DMS53 (cell line): ENCODE results near the gene ABCB7.
"Not testable (repeated sequence)": the region's sequence is repeated elsewhere in the genome, so short reads cannot be mapped to it uniquely, and the experiment has no call there.

ENCODE experiments used
- DNase-seq: peaks from one replicate; lab custom pipeline; 2025; lab: John Stamatoyannopoulos, UW

The ABCB7 gene

DNA sequence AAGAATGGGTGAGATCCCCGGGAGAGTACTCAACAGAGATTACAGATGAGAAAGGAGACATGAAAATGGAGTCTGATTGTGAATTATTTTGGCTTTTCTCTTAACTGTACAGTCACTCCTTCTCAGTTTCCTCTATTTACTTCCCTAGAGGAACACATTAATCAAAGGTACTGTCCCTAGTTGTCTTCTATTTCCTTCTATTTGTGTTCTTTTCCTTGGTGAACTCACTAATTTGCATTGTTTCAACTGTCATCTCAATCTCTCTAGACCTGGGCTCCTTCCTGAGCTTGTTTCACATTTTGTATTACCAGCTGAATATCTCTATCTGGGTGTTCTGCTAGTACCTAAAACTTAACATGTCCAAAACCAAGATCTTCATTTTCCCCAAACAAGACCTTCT, 59.8 kb downstream of the ABCB7 start:
- no peak for DNase-seq

DNA sequence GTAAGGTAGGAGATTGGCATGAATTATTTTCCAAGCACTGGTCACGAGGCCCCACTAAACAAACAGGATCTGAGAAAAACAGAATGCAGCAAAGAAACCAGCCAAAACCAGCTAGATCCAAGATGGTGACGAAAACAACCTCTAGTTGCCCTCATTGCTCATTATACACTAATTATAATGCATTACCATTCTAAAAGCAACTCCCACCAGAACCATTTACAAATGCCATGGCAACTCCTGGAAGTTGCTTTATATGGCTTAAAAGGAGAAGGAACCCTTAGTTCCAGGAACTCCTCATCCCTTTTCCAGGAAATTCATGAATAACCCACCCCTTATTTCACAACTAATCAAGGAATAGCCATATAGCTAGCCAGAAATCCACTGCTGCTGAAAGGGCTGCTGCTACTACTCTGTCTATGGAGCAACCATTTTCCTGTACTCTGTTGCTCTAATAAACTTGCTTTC, 69.3 kb downstream of the ABCB7 start:
- DNase-seq = peak; percentile 69

DNA sequence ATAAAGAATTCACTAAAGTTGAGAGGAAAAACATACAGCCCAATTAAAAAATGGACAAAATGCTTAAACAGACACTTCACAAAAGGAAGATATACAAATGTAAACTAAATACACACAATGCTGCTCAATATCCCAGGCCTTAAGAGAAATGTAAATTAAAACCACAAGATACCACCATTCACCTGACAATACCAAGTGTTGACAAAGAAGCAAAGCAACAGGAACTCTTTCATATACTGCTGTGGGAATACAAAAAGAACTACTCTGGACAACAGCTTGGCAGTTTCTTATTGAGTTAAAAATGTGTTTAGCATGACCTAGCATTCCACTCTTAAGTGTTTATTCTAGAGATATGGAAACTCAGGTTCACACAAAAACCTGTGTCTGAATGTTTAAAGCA, 71.3 kb downstream of the ABCB7 start:
- no peak for DNase-seq

DNA sequence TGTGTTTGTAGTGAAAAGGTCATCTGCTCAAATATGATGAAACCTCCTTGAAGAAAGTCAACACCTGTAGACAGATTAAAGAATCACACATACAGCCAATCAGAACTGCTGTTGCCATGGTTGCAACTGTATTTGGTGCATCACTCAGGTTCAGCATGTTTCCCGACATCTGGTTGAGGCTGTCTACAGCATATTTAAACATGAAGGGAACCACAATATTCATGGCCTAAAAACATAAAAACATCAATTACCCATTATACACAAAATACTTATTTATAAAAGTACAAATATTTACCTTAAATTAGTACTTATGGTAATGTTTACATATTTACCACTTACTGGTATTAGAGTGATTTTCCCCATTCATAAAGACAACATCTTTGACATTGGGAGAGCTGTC, 79.7 kb downstream of the ABCB7 start:
- peak; percentile 52 for DNase-seq

DNA sequence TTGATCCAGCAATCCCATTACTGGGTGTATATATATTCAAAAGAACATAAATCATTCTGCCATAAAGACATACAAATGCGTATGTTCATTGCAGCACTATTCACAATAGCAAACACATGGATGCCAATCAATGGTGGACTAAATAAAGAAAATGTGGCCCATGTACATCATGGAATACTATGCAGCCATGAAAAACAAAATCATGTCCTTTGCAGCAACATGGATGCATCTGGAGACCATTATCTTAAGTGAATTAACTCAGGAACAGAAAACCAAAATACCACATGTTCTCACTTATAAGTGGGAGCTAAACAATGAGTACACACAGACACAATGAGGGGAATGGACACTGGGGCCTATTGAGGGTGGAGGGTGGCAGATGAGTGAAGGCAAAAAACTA, 81.6 kb downstream of the ABCB7 start:
- DNase-seq = no peak

DNA sequence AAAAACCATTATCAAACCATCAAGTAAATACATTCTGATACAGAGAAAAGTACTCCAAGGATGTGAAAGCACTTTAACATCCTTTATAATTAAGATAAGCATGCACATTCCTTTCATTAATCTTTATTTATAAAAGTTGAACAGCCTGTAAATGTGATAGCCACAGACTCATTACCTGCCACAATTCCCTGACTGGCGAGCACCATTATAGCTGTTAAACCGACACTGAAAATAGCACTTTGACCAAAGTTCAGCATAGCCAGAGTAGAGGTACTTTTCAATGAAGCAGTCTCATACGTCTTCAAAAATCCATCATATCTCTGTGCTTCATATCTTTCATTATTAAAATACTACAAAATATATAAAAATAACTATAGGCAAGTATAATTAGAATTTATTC, 84.7 kb downstream of the ABCB7 start:
- DNase-seq = no peak

DNA sequence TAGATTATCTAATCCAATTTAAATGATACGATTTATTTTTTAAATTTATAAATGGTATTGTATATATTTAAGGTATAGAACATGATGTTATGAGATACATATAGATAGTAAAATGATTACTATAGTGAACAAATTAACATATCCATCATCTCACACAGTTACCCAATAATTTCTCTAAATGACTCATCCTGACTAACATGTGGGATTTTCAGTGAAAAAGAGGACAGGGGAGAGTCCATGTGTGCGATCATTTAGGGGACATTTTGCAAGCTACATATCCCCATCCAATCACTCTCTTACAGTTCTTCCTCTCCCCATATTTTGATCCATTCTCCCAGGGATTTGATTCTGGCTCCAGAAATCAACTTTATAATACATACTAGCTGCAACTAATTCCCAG, 88.2 kb downstream of the ABCB7 start:
- no peak for DNase-seq

DNA sequence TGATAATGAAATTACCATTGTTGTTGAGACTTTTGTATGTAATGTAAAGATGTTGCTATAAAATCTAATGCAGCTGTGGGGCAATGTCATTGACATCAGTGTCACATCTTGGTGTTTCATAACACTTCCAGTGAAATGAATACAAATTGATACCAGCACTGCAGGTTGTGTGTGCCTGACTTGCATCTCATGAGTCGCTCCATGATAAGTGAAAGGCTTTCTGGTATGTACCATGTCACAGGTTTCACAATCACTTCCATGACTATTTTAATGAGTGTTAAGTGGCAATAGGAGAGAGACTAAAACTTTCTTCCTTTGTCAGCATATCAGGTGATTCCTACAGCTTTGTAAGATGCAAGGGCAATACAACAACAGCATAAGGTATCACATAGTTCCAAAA, 94.4 kb downstream of the ABCB7 start:
- no peak for DNase-seq

DNA sequence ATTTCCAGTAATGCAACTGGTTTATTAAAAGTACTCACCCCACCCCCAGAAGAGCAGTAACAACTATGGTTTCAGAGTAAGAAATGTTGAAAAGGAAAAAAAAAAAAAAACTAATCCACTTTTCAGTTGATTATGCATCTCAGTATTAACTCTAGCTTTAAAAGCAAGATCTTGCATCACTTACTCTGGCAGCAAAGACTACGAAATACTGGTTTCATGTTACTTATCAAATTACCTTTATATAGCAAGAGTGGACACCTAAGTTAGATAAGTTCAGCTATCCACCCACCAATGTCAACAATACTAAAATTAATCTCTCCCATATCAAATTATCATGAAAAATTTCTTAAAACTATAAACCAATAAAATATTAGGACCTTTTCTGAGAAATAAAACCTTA, 105.0 kb downstream of the ABCB7 start:
- DNase-seq = no peak

DNA sequence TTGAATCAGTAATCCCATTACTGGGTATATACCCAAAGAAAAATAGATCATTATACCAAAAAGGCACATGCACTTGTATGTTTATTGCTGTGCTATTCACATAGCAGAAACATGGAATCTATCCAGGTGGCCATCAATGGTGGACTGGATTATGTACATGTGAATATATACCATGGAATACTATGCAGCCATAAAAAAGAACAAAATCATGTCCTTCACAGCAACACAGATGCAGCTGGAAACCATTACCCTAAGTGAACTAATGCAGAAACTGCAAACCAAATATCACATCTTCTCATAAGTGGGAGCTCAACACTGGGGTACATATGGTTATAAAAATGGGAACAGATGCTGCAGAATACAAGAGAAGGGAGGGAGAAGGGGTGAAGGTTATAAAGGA, 110.7 kb downstream of the ABCB7 start:
- no peak for DNase-seq

DNA sequence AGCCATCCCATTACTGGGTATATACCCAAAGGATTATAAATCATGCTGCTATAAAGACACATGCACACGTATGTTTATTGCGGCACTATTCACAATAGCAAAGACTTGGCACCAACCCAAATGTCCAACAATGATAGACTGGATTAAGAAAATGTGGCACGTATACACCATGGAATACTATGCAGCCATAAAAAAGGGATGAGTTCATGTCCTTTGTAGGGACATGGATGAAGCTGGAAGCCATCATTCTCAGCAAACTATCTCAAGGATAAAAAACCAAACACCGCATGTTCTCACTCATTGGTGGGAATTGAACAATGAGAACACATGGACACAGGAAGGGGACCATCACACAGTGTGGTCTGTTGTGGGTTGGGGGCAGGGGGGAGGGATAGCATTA, 111.9 kb downstream of the ABCB7 start:
- not testable (repeated sequence) for DNase-seq

DNA sequence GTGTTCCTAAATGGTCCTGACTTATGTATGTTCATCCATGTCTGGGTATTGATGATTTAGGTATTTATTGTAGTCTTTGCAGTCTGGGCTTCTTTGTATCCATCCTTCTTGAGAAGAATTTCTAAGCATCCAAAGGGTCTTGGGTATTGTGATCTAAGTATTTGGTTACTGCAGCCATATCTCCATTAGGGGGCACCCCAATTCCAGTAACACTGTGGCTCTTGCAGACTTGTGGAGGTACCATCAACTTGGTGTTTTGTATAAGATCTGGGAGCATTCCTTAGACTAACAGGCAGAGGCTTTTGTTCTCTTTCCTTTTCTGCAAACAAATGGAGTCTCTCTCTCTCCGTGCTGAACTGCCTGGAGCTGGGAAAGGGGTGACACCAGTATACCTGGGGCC, 117.2 kb downstream of the ABCB7 start:
- peak; percentile 41 for DNase-seq
